ENCODE results near the gene ARMCX2. TPM values are rescaled to one million over a fixed set of nuclear protein-coding genes. Genes with fewer than 3 reads are reported as not detected.
A peak's percentile ranks its signal among the peaks of the same experiment; 100 is the strongest.

ARMCX2 gene
- total and polyA plus RNA-seq, 2 donors (not counting 1 experiment from before 2014, with no cell fraction given) = 8.7 to 24.0 TPM

DNA sequence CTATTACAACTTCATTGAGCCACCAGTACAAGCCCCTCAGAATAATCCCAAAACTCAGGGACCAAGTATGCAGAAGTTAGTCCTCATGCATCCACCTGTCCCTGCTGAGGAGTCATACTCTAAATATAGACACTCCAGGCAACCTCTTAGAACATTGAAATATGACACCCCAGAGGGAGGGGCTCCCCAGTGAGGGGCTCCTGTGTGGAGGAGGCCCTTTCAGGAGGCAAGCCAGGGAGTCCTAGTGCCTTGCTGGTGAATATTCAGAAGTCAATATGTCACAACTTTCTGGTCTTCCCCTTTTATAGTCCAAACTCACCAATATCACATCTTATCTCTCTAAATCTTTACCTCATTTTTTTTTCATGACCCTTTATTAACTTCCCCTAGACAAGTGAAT, 40.3 kb downstream of the ARMCX2 start:
- Histone ChIP-seq H2AFZ (ENCODE audit: insufficient read depth, low read depth, low read length, poor library complexity, severe bottlenecking) (no peak overlapping the region), H3K4me3 (ENCODE audit: control extremely low read depth in 1 of 5, extremely low read depth in 1 of 5, insufficient read depth in 1 of 5, low read depth in 2 of 5, low read length in 4 of 5) (no peak overlapping the region), H3K27ac (ENCODE audit: low read length in 2 of 2) (no peak overlapping the region), H4K20me1 (ENCODE audit: control insufficient read depth, insufficient read depth, low read length, poor library complexity, severe bottlenecking) (no peaks in the 10 kb centered on the region), H3K4me1 (ENCODE audit: control insufficient read depth in 2 of 2, insufficient read depth in 2 of 2, low read length in 2 of 2) (peaks cover 6 to 22% of the 10 kb centered on the region in 2 donors), H3K4me2 (replicated peaks; ENCODE audit: low read depth, low read length, poor library complexity, severe bottlenecking) (no peak overlapping the region), H3K79me2 (ENCODE audit: control insufficient read depth, insufficient read depth, low read length) (peaks cover 7% of the 10 kb centered on the region), H3K9me3 (ENCODE audit: control extremely low read depth in 1 of 3, control insufficient read depth in 2 of 3, insufficient read depth in 1 of 3, low read length in 2 of 3) (no peaks in the 10 kb centered on the region), H3K27me3 (replicated peaks in 1 of 4; ENCODE audit: control extremely low read depth in 1 of 4, control insufficient read depth in 3 of 4, insufficient read depth in 4 of 4, low read length in 3 of 4) (no peaks in the 10 kb centered on the region), H3K9ac (ENCODE audit: low read length) (no peak overlapping the region), H3K36me3 (replicated peaks in 1 of 2; ENCODE audit: control extremely low read depth in 1 of 2, control insufficient read depth in 1 of 2, extremely low read depth in 1 of 2, insufficient read depth in 2 of 2, low read length in 1 of 2) (peaks cover 0 to 3% of the 10 kb centered on the region in 2 experiments)
- TF ChIP-seq, protein P1, sequence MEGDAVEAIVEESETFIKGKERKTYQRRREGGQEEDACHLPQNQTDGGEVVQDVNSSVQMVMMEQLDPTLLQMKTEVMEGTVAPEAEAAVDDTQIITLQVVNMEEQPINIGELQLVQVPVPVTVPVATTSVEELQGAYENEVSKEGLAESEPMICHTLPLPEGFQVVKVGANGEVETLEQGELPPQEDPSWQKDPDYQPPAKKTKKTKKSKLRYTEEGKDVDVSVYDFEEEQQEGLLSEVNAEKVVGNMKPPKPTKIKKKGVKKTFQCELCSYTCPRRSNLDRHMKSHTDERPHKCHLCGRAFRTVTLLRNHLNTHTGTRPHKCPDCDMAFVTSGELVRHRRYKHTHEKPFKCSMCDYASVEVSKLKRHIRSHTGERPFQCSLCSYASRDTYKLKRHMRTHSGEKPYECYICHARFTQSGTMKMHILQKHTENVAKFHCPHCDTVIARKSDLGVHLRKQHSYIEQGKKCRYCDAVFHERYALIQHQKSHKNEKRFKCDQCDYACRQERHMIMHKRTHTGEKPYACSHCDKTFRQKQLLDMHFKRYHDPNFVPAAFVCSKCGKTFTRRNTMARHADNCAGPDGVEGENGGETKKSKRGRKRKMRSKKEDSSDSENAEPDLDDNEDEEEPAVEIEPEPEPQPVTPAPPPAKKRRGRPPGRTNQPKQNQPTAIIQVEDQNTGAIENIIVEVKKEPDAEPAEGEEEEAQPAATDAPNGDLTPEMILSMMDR (IDR thresholded peaks at IDR 0.05) = no peak
- TF ChIP-seq EZH2 (IDR thresholded peaks at IDR 0.05; ENCODE audit: borderline replicate concordance, insufficient read depth, low read depth, low read length, poor library complexity, severe bottlenecking) = no peak
- CTCF ChIA-PET = no interaction called here
- no peak for ATAC-seq (ENCODE audit: low read depth)
- Mint-ChIP-seq H3K27me3 (no peaks in the 10 kb centered on the region), H3K27ac (no peak overlapping the region), H3K9me3 (ENCODE audit: insufficient read depth) (no peaks in the 10 kb centered on the region), H3K4me1 (peaks cover 29% of the 10 kb centered on the region), H3K4me3 (no peak overlapping the region)
- DNase-seq = no peak
- intact Hi-C loops (cut with micrococcal nuclease) = loop anchor here (5.0 kb wide), 1 partner anchor 178 kb away; no protein-coding TSS in a partner anchor
- POLR2A ChIA-PET = no interaction called here

DNA sequence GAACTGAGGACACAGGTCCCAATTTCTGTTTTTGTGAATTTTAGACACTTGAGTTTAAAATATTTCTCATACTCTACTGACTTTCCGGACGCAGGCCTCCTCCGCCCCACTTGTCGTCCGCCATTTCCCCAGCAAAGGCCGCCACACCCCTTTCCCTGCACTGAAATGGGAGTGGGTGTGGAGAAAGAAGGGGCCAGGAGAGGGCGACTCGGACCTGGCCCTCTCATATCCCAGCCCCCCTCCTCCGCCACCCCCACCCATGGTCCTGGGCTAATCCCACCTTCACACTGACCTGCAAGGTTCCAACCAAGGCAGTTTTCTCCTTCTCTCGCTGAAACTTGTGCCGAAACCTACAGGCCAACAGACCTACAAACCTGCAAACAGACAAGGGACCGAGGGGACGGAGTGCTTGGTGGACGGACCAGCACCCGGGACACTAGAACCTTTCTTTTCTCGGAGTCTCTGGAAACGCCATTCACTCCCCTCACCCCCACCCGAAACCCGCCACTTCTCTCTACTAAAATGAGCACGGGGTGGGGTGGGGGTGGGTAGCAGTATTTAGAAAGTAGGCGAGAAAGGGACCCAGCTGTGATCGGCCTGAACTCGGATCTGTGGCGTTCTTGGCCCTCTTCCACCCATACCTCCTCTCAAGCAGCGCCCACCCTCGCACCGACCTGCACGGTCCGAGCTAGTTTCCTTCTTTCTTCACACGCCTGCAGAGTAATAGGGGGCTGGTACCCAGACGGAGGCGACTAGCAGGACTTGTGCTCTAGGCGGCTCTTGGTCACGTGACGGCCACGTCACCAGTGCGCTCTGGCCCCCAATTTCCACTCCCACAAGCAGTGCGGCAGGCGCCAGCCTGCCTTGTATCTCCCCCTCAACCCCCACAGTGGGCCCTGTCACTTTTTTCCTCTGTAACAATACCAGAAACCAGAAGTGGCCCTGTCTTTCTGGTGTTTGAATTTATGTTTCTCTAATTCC, 42.1 kb downstream of the ARMCX2 start, which contains the start of gene ARMCX6:
TSS of gene ARMCX6 (minus strand) at position 790 of the 981 bp plus-strand sequence. CDS start 1,380 bp downstream, outside the sequence.
- Histone ChIP-seq H3K27me3 (replicated peaks in 1 of 4; ENCODE audit: control extremely low read depth in 1 of 4, control insufficient read depth in 3 of 4, insufficient read depth in 4 of 4, low read length in 3 of 4) (no peaks in the 10 kb centered on the region), H3K9ac (ENCODE audit: low read length) (peak within 1 kb of the TSS; percentile 71), H3K4me1 (ENCODE audit: control insufficient read depth in 2 of 2, insufficient read depth in 2 of 2, low read length in 2 of 2) (peaks cover 6 to 14% of the 10 kb centered on the region in 2 donors), H2AFZ (ENCODE audit: insufficient read depth, low read depth, low read length, poor library complexity, severe bottlenecking) (peak within 1 kb of the TSS; percentile 88), H4K20me1 (ENCODE audit: control insufficient read depth, insufficient read depth, low read length, poor library complexity, severe bottlenecking) (no peaks in the 10 kb centered on the region), H3K4me3 (ENCODE audit: control extremely low read depth in 1 of 5, extremely low read depth in 1 of 5, insufficient read depth in 1 of 5, low read depth in 2 of 5, low read length in 4 of 5) (peak within 1 kb of the TSS; percentile 31 to 75 (median 66)), H3K4me2 (replicated peaks; ENCODE audit: low read depth, low read length, poor library complexity, severe bottlenecking) (peak within 1 kb of the TSS; percentile 81), H3K79me2 (ENCODE audit: control insufficient read depth, insufficient read depth, low read length) (no peaks in the 10 kb centered on the region), H3K27ac (ENCODE audit: low read length in 2 of 2) (peak within 1 kb of the TSS; percentile 74 to 75), H3K36me3 (replicated peaks in 1 of 2; ENCODE audit: control extremely low read depth in 1 of 2, control insufficient read depth in 1 of 2, extremely low read depth in 1 of 2, insufficient read depth in 2 of 2, low read length in 1 of 2) (peaks cover 0 to 3% of the 10 kb centered on the region in 2 experiments), H3K9me3 (ENCODE audit: control extremely low read depth in 1 of 3, control insufficient read depth in 2 of 3, insufficient read depth in 1 of 3, low read length in 2 of 3) (no peaks in the 10 kb centered on the region)
- Mint-ChIP-seq H3K27me3 (no peaks in the 10 kb centered on the region), H3K4me1 (peaks cover 14% of the 10 kb centered on the region), H3K9me3 (ENCODE audit: insufficient read depth) (no peaks in the 10 kb centered on the region), H3K4me3 (peak within 1 kb of the TSS; percentile 97), H3K27ac (peak within 1 kb of the TSS; percentile 94)
- ChIA-PET POLR2A (no interaction called here), CTCF (no interaction called here)
- DNase-seq (peak; percentile 87), ATAC-seq (ENCODE audit: low read depth) (peak; percentile 86)
- no peak for TF ChIP-seq EZH2 (IDR thresholded peaks at IDR 0.05; ENCODE audit: borderline replicate concordance, insufficient read depth, low read depth, low read length, poor library complexity, severe bottlenecking)
- TF ChIP-seq, protein P1 (IDR thresholded peaks at IDR 0.05) = no peak
- intact Hi-C loops (cut with micrococcal nuclease) = loop anchor here (5.0 kb wide), 1 partner anchor 180 kb away; no protein-coding TSS in a partner anchor
- WGBS (ENCODE audit: insufficient coverage) = 0% methylated on average over 2 of the region's 39 CpGs
